Stimulated activated naive CD8-positive, alpha-beta T cell treated with anti-CD3 and anti-CD28 coated beads, Interleukin-15, Interleukin-2, amounts not matched to agents 100 ng/mL and 50 ng/mL, for 24 hours (primary cell): ENCODE measurements around the gene AUTS2.

Source experiments
- H3K27ac Mint-ChIP-seq: one replicate; pipeline ENCODE4 v1.8.0; 2021; ENCODE audit warnings: mild to moderate bottlenecking, mixed read lengths
- H3K27me3 Mint-ChIP-seq: one replicate; pipeline ENCODE4 v1.8.0; 2021; ENCODE audit warnings: mixed read lengths
- H3K36me3 Mint-ChIP-seq: one replicate; pipeline ENCODE4 v1.8.0; 2021; ENCODE audit warnings: low read depth, mixed read lengths
- H3K4me1 Mint-ChIP-seq: one replicate; pipeline ENCODE4 v1.8.0; 2021; ENCODE audit warnings: low read depth, mixed read lengths
- H3K4me3 Mint-ChIP-seq: one replicate; pipeline ENCODE4 v1.8.0; 2021; ENCODE audit warnings: mild to moderate bottlenecking, mixed read lengths
- H3K9me3 Mint-ChIP-seq: one replicate; pipeline ENCODE4 v1.8.0; 2021; ENCODE audit warnings: mixed read lengths

AUTS2 gene

GRCh38 chr7:70389531-70390151 lies 791.4 kb downstream of the AUTS2 start:
- H3K36me3 Mint-ChIP-seq: no peaks in the 10 kb centered on the region
- no peak overlapping the region for H3K27ac Mint-ChIP-seq
- H3K4me1 Mint-ChIP-seq: no peaks in the 10 kb centered on the region
- H3K9me3 Mint-ChIP-seq: no peaks in the 10 kb centered on the region
- no peak overlapping the region for H3K4me3 Mint-ChIP-seq
- no peaks in the 10 kb centered on the region for H3K27me3 Mint-ChIP-seq

GRCh38 chr7:70390251-70390650 lies 792.0 kb downstream of the AUTS2 start:
- Mint-ChIP-seq H3K4me3 (no peak overlapping the region), H3K4me1 (no peaks in the 10 kb centered on the region), H3K36me3 (no peaks in the 10 kb centered on the region), H3K27ac (no peak overlapping the region), H3K27me3 (no peaks in the 10 kb centered on the region), H3K9me3 (no peaks in the 10 kb centered on the region)

DNA sequence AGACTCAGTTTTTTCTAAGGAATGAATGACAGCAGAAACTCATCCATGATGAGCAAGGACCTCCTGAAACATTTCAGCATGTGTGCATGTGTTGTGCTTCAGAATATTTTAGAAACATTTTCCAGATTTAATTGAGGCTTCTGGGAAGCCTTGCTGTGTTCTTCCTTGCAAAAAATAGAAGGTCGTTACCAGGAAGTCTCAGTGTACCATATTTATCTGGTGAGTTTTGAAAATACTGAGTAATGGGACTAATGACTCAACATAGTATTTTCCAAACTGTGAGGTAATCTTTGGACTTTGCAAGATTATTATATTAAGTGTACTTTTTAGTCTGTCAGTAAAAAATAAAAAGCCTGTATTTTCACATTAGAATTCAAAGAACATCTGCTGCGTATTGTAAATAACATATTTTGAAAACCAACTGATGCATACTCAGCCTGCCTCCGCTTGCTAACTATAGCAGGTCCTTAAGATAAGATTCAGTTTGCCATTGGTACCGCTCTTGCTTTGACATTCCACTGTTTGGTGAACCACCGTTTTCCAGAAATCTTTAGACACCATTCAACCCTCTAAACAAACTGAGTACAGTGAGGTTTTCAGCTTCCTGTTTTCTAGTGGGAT lies 794.1 kb downstream of the AUTS2 start:
- Mint-ChIP-seq H3K27me3 (no peaks in the 10 kb centered on the region), H3K9me3 (no peaks in the 10 kb centered on the region), H3K36me3 (no peaks in the 10 kb centered on the region), H3K4me3 (no peak overlapping the region), H3K4me1 (no peaks in the 10 kb centered on the region), H3K27ac (no peak overlapping the region)

GRCh38 chr7:70392877-70393435 lies 794.7 kb downstream of the AUTS2 start:
- Mint-ChIP-seq H3K36me3 (no peaks in the 10 kb centered on the region), H3K4me3 (no peak overlapping the region), H3K4me1 (no peaks in the 10 kb centered on the region), H3K27ac (no peak overlapping the region), H3K27me3 (no peaks in the 10 kb centered on the region), H3K9me3 (no peaks in the 10 kb centered on the region)

DNA sequence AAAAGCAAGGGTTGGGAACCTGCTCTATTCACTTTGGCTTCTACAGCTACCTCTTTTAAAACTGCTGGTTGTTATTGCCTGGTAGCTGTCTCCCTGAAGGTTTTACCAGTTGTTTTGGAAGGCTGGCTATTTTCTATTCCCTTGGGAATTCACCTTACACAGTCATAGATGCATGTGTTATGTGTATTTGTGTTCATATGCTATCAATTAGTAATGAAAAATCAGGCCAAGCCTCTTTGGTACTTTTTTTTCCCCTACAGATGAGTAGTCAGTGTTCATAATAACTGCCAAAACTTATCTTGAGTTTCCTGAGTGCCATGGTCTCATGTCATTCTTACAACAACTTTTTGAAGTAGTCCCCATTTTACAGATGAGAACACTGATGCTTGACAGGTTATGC lies 795.7 kb downstream of the AUTS2 start:
- no peak overlapping the region for H3K27ac Mint-ChIP-seq
- no peaks in the 10 kb centered on the region for H3K9me3 Mint-ChIP-seq
- no peak overlapping the region for H3K4me3 Mint-ChIP-seq
- no peaks in the 10 kb centered on the region for H3K27me3 Mint-ChIP-seq
- H3K36me3 Mint-ChIP-seq: no peaks in the 10 kb centered on the region
- H3K4me1 Mint-ChIP-seq: no peaks in the 10 kb centered on the region

DNA sequence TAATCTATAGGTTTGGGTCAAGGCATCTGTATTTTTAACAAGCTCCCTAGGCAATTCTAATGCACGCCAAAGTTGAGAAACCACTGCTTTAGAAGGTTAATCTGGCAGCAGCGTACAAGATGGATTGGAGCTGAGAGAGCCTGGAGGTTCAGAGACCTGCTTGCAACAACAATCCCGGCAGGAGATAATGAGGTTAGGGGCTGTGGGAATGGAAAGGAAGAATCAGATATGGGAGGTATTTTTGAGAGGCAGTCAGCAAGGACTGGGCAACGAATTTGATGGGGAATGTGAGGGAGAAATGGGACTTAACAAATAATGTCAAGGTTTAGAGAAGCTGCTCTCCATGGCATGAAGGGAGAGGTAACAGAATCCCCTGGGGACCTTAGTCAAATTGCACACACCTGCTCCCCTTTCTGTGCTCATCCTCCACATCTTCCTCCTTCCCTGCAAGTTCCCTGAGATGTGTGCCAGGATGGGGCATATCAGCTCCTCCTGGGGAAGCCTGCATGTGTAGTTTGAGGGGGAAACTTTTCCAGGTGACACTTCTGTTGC lies 802.6 kb downstream of the AUTS2 start:
- no peaks in the 10 kb centered on the region for H3K9me3 Mint-ChIP-seq
- no peaks in the 10 kb centered on the region for H3K4me1 Mint-ChIP-seq
- H3K36me3 Mint-ChIP-seq: no peaks in the 10 kb centered on the region
- no peaks in the 10 kb centered on the region for H3K27me3 Mint-ChIP-seq
- H3K4me3 Mint-ChIP-seq: no peak overlapping the region
- H3K27ac Mint-ChIP-seq: no peak overlapping the region

DNA sequence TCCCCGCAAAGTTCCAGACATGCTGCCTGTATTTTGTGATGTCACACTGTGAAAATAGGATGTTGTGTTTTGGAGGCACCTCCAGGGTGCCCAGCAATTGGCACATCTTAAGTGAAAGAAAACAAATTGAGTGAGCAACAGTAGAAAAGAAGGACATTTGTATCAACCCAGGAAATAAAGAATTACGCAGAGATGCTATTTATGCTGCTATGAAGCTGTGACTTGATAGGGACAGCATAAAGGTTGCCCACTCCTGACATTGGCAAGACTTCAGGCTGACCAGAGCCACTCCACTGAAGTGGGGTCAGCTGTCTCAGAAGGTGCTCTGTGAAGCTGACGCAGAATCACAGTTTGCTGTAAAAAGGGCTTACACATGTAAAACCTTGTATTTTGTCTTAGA lies 803.8 kb downstream of the AUTS2 start:
- Mint-ChIP-seq H3K4me1 (peaks cover 5% of the 10 kb centered on the region), H3K27ac (no peak overlapping the region), H3K4me3 (no peak overlapping the region), H3K27me3 (no peaks in the 10 kb centered on the region), H3K36me3 (no peaks in the 10 kb centered on the region), H3K9me3 (no peaks in the 10 kb centered on the region)

GRCh38 chr7:70405241-70405640 lies 807.0 kb downstream of the AUTS2 start:
- H3K27me3 Mint-ChIP-seq: no peaks in the 10 kb centered on the region

DNA sequence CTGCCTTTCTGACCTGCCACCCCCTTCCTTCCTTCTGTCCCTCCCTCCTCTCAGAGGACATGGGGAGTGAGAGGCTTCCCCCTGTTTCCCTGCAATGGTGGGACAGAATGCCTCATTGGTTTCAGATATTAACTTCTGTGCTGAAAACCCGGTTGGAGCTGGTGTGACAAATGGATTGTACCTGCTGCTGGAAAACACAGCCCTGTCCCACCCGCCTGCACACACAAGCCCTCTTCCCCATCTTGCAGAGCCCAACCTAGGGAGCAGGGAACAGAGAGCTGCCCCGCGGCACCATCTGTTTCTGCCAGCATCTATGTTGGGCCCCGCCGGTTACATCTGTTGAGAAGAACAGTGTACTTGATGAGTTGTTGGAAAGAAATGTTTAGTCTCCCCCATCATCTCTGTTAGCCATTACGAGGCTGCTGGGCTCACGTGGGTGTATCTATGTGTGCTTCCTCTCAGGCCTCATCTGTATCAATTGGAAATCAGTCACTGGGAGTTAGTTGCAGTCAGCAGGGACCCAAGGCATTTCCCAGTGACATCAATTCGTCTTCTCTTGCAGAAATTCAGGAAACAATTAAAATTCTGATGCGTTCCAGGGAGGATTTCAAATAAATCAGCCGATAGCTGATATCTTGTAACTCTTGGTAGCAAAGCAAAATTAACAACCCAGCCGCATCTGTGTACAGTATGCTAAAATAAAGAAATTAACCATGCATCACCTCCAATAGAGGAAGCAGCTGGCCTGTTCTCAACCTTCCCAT lies 808.1 kb downstream of the AUTS2 start:
- Mint-ChIP-seq H3K4me3 (no peak overlapping the region), H3K36me3 (no peaks in the 10 kb centered on the region), H3K27ac (no peak overlapping the region), H3K4me1 (peaks cover 8% of the 10 kb centered on the region), H3K9me3 (no peaks in the 10 kb centered on the region), H3K27me3 (no peaks in the 10 kb centered on the region)

More at GRCh38 chr7:70405241-70405640, 807.0 kb downstream of the AUTS2 start:
- H3K27ac Mint-ChIP-seq: no peak overlapping the region
- no peaks in the 10 kb centered on the region for H3K9me3 Mint-ChIP-seq
- H3K4me1 Mint-ChIP-seq: peaks cover 8% of the 10 kb centered on the region
- H3K36me3 Mint-ChIP-seq: no peaks in the 10 kb centered on the region
- H3K4me3 Mint-ChIP-seq: no peak overlapping the region

DNA sequence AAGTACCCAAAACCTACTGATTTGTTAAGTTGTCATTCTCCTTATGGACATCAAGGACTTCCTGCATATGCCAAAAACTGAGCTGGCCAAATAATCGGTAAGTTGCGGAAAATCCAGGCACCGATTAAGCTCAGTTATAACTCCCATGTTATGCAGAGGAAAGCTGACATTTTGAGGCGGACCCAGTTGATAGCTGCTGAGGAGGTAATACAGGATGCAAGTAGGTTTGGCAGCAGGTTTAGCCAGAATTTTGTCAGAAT lies 808.6 kb downstream of the AUTS2 start:
- no peaks in the 10 kb centered on the region for H3K9me3 Mint-ChIP-seq
- peaks cover 8% of the 10 kb centered on the region for H3K4me1 Mint-ChIP-seq
- H3K36me3 Mint-ChIP-seq: no peaks in the 10 kb centered on the region
- H3K27ac Mint-ChIP-seq: no peak overlapping the region
- H3K4me3 Mint-ChIP-seq: no peak overlapping the region
- H3K27me3 Mint-ChIP-seq: no peaks in the 10 kb centered on the region

- no peak overlapping the region for H3K27ac Mint-ChIP-seq
- H3K36me3 Mint-ChIP-seq: no peaks in the 10 kb centered on the region
- H3K4me3 Mint-ChIP-seq: no peak overlapping the region
- peaks cover 8% of the 10 kb centered on the region for H3K4me1 Mint-ChIP-seq
- H3K27me3 Mint-ChIP-seq: no peaks in the 10 kb centered on the region
- no peaks in the 10 kb centered on the region for H3K9me3 Mint-ChIP-seq
Observed at GRCh38 chr7:70408477-70408876, 810.2 kb downstream of the AUTS2 start.

- Mint-ChIP-seq H3K36me3 (no peaks in the 10 kb centered on the region), H3K27ac (no peak overlapping the region), H3K27me3 (no peaks in the 10 kb centered on the region), H3K4me3 (no peak overlapping the region), H3K9me3 (no peaks in the 10 kb centered on the region), H3K4me1 (peaks cover 8% of the 10 kb centered on the region)
Observed at GRCh38 chr7:70408891-70409290, 810.6 kb downstream of the AUTS2 start.

DNA sequence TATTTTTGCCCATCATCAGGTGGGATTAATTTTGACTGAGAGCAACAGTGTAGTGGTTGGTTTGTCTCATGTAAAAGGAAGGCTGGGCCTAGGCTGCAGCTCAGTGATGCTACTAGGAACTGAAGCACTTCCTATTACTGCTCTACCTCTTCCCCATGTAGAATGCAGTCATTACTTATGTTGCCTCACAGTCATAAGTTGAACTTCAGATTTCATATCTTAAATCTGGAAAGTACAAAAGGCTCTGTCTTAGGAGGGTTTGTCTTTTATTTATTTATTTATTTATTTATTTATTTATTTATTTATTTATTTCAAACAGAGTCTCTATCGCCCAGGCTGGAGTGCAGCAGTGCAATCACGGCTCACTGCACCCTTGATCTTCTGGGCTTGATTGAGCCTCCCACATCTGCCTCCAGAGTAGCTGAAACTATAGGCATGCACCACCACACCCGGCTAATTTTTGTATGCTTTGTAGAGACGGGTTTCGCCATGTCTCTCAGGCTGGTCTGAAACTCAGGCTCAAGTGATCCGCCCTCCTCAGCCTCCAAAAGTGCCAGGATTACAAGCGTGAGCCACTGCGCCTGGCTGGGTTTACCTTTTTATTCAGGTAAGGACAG lies 812.0 kb downstream of the AUTS2 start:
- no peak overlapping the region for H3K27ac Mint-ChIP-seq
- H3K4me3 Mint-ChIP-seq: no peak overlapping the region
- H3K36me3 Mint-ChIP-seq: no peaks in the 10 kb centered on the region
- H3K27me3 Mint-ChIP-seq: no peaks in the 10 kb centered on the region
- H3K4me1 Mint-ChIP-seq: peaks cover 8% of the 10 kb centered on the region
- no peaks in the 10 kb centered on the region for H3K9me3 Mint-ChIP-seq

GRCh38 chr7:70414368-70414767 lies 816.1 kb downstream of the AUTS2 start:
- Mint-ChIP-seq H3K4me3 (no peak overlapping the region), H3K4me1 (peaks cover 6% of the 10 kb centered on the region), H3K36me3 (no peaks in the 10 kb centered on the region), H3K27ac (no peak overlapping the region), H3K27me3 (no peaks in the 10 kb centered on the region), H3K9me3 (no peaks in the 10 kb centered on the region)
